SK-N-SH (cell line): ENCODE measurements around the gene SARS2. TPM values are rescaled to one million over a fixed set of nuclear protein-coding genes. Genes with fewer than 3 reads are reported as not detected.

Experiments
- CTCF ChIA-PET: fragments of 300-600, 350-600 bp; formaldehyde crosslinking; extraction: SDS; loops from one replicate; lab custom pipeline; 2021; lab: Yijun Ruan, JAX
- POLR2A ChIA-PET: fragments of 350-600 bp; sonication (Branson Sonifier 250); formaldehyde crosslinking; extraction: SDS; loops from one replicate; lab custom pipeline; 2020; ENCODE audit warnings: antibody characterized with exemption, inconsistent platforms; lab: Yijun Ruan, JAX
- DNase-seq: peaks from one replicate; pipeline ENCODE4 v3.0.0; 2012
- H2AFZ ChIP-seq: fragments of 200-600 bp; sonication (generic); 2 replicates; pipeline ENCODE4 v1.8.1; 2016; ENCODE audit warnings: antibody characterized with exemption, mild to moderate bottlenecking, low read depth
- H3F3A ChIP-seq: fragments of 200-600 bp; sonication (generic); replicated peaks from 2 replicates; pipeline ENCODE3; 2016; ENCODE audit warnings: antibody characterized with exemption, mild to moderate bottlenecking; ENCODE audit not compliant: insufficient read depth
- H3K27ac ChIP-seq, 2 experiments: fragments of 200-500 bp in 1 of 2; fragments of 200-600 bp in 1 of 2; sonication (Bioruptor generic) in 1 of 2; sonication (generic), shearing (Covaris generic) in 1 of 2; 2 replicates each; pipeline versions ENCODE4 v1.5.1 to v1.6.1; 2014 to 2016; ENCODE audit warnings: low read depth in 2 of 2, inconsistent platforms in 1 of 2, low read length in 1 of 2, mild to moderate bottlenecking in 1 of 2, mixed read lengths in 1 of 2
- H3K27me3 ChIP-seq: fragments of 200-600 bp; sonication (generic), shearing (Covaris generic); 2 replicates; pipeline ENCODE4 v1.6.1; 2016; ENCODE audit warnings: mixed run types; ENCODE audit not compliant: insufficient read depth
- H3K36me3 ChIP-seq, 2 experiments: fragments of 200-500 bp in 1 of 2; fragments of 200-600 bp in 1 of 2; sonication (Bioruptor generic) in 1 of 2; sonication (generic) in 1 of 2; replicated peaks in 1 of 2; 2 replicates each; pipeline versions ENCODE3 to v1.5.1; 2014 to 2016; ENCODE audit warnings: low read length in 1 of 2, mild to moderate bottlenecking in 1 of 2; ENCODE audit not compliant: insufficient read depth in 2 of 2, control insufficient read depth in 1 of 2
- H3K4me1 ChIP-seq, 2 experiments: fragments of 200-500 bp in 1 of 2; fragments of 200-600 bp in 1 of 2; sonication (Bioruptor generic) in 1 of 2; sonication (generic), shearing (Covaris generic) in 1 of 2; 2 replicates each; pipeline versions ENCODE4 v1.5.1 to v1.6.1; 2014 to 2016; ENCODE audit warnings: low read depth in 1 of 2, low read length in 1 of 2, mixed run types in 1 of 2; ENCODE audit not compliant: insufficient read depth in 2 of 2, control insufficient read depth in 1 of 2
- H3K4me2 ChIP-seq: fragments of 200-600 bp; sonication (generic), shearing (Covaris generic); 2 replicates; pipeline ENCODE4 v1.6.1; 2017; ENCODE audit warnings: mixed run types
- H3K4me3 ChIP-seq, 2 experiments: fragments of 200-500 bp in 1 of 2; fragments of 200-600 bp in 1 of 2; sonication (Bioruptor generic) in 1 of 2; sonication (generic), shearing (Covaris generic) in 1 of 2; 2 replicates each; pipeline versions ENCODE4 v1.5.1 to v1.8.1; 2014 to 2016; ENCODE audit warnings: low read depth in 2 of 2, inconsistent platforms in 1 of 2, low read length in 1 of 2, mild to moderate bottlenecking in 1 of 2, mixed read lengths in 1 of 2, moderate library complexity in 1 of 2
- H3K79me2 ChIP-seq: fragments of 200-600 bp; sonication (generic); 2 replicates; pipeline ENCODE4 v1.8.1; 2017; ENCODE audit warnings: mild to moderate bottlenecking; ENCODE audit not compliant: insufficient read depth
- H3K9ac ChIP-seq: fragments of 200-600 bp; sonication (generic); 2 replicates; pipeline ENCODE4 v1.6.1; 2017; ENCODE audit warnings: mixed run types
- H3K9me2 ChIP-seq: fragments of 200-600 bp; sonication (generic); 2 replicates; pipeline ENCODE4 v1.6.1; 2017; ENCODE audit warnings: mixed run types
- H3K9me3 ChIP-seq: fragments of 200-600 bp; sonication (generic); 2 replicates; pipeline ENCODE4 v1.6.1; 2017; ENCODE audit warnings: mixed run types, mild to moderate bottlenecking, moderate library complexity
- H4K20me1 ChIP-seq: fragments of 200-600 bp; sonication (generic); 2 replicates; pipeline ENCODE4 v1.6.1; 2017; ENCODE audit warnings: mild to moderate bottlenecking, mixed run types; ENCODE audit not compliant: insufficient read depth
- ELF1 ChIP-seq: IDR thresholded peaks from 2 replicates; pipeline ENCODE4 v1.4.0; 2012
- EP300 ChIP-seq, 2 experiments: IDR thresholded peaks; 2 replicates each; pipeline versions ENCODE4 v1.4.0 to v1.6.1; 2012; ENCODE audit warnings: borderline replicate concordance in 1 of 2, low read depth in 1 of 2, low read length in 1 of 2
- EZH2phosphoT487 ChIP-seq: fragments of 200-600 bp; sonication (generic); IDR thresholded peaks from 2 replicates; pipeline ENCODE4 v1.6.1; 2017; ENCODE audit warnings: low read depth, mixed run types, mild to moderate bottlenecking, antibody characterized with exemption, moderate library complexity, borderline replicate concordance
- FOSL2 ChIP-seq: IDR thresholded peaks from 2 replicates; pipeline ENCODE4 v1.4.0; 2012; ENCODE audit warnings: low read depth, mild to moderate bottlenecking, moderate library complexity, borderline replicate concordance
- FOXM1 ChIP-seq: IDR thresholded peaks from 2 replicates; pipeline ENCODE4 v1.4.0; 2012; ENCODE audit warnings: low read depth, mild to moderate bottlenecking
- GATA2 ChIP-seq: sonication (generic); formaldehyde crosslinking; IDR thresholded peaks from 2 replicates; pipeline ENCODE4 v1.5.0; 2020; ENCODE audit warnings: mild to moderate bottlenecking, missing genetic modification reagents
- JUND ChIP-seq: IDR thresholded peaks from 2 replicates; pipeline ENCODE4 v1.4.0; 2012
- MXI1 ChIP-seq: IDR thresholded peaks from 2 replicates; pipeline ENCODE4 v1.6.1; 2012; ENCODE audit warnings: mild to moderate bottlenecking, low read depth, low read length, improper control_type of control experiment
- RAD21 ChIP-seq: IDR thresholded peaks from 2 replicates; pipeline ENCODE4 v1.6.1; 2012; ENCODE audit warnings: mild to moderate bottlenecking, low read length
- RCOR1 ChIP-seq: fragments of 150-350 bp; IDR thresholded peaks from 2 replicates; pipeline ENCODE4 v1.6.1; 2017; ENCODE audit warnings: antibody characterized with exemption, low read length
- SMC3 ChIP-seq: IDR thresholded peaks from 2 replicates; pipeline ENCODE4 v1.6.1; 2012; ENCODE audit warnings: low read depth, low read length, improper control_type of control experiment
- TCF12 ChIP-seq: IDR thresholded peaks from 2 replicates; pipeline ENCODE4 v1.4.0; 2012
- WGBS: methylation state at CpG from one replicate; pipeline ENCODE4 v1.1.6; 2017; ENCODE audit warnings: low lambda C conversion rate; 5-methylcytosine and 5-hydroxymethylcytosine counted together
- polyA plus RNA-seq, 3 experiments: library from polyadenylated mRNA; depleted of rRNA; stranded (reverse); fragments of >200 nt; gene quantifications; 2 replicates each; pipeline ENCODE4 v1.2.3, GENCODE V29; 2012
- TF ChIP-seq, protein P1 (sequence below): IDR thresholded peaks from 2 replicates; pipeline ENCODE4 v1.4.0; 2012; ENCODE audit warnings: low read depth
- TF ChIP-seq, protein P2 (sequence below): fragments of 150-350 bp; IDR thresholded peaks from 2 replicates; pipeline ENCODE4 v1.6.1; 2017; ENCODE audit warnings: antibody characterized with exemption, low read length, low read depth, borderline replicate concordance
- TF ChIP-seq, protein P3 (sequence below): IDR thresholded peaks from 2 replicates; pipeline ENCODE4 v1.4.0; 2012; ENCODE audit warnings: low read depth, borderline replicate concordance

The SARS2 gene
- polyA plus RNA-seq, 1 of the 3 experiments (the other 2 are of a cell fraction), result 36.5 TPM

DNA sequence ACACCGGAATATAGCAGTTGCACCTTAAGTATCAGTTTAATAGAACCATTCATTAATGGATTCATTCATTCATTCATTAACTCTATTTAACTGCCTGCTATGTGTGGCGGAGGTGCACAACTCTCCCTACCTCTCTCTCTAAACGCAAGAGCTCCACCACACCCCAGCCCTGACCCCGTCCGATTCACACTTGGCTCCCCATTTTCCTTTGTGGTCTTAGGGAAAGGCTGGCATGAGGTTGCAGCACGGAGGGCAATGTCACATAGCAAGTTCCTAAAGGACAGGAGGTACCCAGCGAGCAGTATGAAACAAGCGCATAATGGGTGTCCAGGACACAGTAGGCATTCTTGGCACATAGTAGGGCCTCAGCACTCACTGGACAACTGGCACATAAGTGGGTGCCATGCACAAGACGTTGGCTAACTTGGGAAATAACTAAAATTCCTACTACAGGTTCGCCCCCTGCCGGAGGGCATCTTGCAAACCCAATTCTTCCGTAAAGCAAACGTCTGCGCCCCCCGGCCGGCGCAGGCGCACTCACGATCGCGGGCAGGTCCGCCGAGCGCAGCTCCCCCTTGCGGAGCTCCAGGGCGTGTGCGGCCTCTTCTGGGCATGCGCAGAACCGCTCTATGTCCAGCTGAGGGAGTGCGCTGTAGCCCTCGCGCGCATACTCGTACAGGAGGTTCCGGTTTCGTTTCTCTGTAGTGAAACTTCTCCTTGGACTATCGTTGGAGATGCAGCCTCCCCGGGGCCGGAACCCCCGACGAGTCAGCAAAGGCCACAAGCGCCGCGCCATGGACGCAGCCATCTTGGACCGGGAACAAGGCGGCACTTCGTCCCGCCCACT lies at the start of gene SARS2 (continued):
- TF ChIP-seq, protein P1, sequence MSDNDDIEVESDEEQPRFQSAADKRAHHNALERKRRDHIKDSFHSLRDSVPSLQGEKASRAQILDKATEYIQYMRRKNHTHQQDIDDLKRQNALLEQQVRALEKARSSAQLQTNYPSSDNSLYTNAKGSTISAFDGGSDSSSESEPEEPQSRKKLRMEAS, result peak; percentile 35; the same call in 1 of the 2 replicates
- TF ChIP-seq RCOR1 (no peak), GATA2 (CRISPR knock-in tag) (no peak), JUND (no peak), RAD21 (peak; percentile 77), FOSL2 (no peak), MXI1 (no peak), EZH2phosphoT487 (no peak), EP300 (IDR thresholded peaks at IDR 0.05; ENCODE audit: borderline replicate concordance in 1 of 2, low read depth in 1 of 2, low read length in 1 of 2) (no peak)
- TF ChIP-seq, protein P2, sequence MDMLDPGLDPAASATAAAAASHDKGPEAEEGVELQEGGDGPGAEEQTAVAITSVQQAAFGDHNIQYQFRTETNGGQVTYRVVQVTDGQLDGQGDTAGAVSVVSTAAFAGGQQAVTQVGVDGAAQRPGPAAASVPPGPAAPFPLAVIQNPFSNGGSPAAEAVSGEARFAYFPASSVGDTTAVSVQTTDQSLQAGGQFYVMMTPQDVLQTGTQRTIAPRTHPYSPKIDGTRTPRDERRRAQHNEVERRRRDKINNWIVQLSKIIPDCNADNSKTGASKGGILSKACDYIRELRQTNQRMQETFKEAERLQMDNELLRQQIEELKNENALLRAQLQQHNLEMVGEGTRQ, result no peak
- TF ChIP-seq, protein P3, sequence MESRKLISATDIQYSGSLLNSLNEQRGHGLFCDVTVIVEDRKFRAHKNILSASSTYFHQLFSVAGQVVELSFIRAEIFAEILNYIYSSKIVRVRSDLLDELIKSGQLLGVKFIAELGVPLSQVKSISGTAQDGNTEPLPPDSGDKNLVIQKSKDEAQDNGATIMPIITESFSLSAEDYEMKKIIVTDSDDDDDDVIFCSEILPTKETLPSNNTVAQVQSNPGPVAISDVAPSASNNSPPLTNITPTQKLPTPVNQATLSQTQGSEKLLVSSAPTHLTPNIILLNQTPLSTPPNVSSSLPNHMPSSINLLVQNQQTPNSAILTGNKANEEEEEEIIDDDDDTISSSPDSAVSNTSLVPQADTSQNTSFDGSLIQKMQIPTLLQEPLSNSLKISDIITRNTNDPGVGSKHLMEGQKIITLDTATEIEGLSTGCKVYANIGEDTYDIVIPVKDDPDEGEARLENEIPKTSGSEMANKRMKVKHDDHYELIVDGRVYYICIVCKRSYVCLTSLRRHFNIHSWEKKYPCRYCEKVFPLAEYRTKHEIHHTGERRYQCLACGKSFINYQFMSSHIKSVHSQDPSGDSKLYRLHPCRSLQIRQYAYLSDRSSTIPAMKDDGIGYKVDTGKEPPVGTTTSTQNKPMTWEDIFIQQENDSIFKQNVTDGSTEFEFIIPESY, result no peak

DNA sequence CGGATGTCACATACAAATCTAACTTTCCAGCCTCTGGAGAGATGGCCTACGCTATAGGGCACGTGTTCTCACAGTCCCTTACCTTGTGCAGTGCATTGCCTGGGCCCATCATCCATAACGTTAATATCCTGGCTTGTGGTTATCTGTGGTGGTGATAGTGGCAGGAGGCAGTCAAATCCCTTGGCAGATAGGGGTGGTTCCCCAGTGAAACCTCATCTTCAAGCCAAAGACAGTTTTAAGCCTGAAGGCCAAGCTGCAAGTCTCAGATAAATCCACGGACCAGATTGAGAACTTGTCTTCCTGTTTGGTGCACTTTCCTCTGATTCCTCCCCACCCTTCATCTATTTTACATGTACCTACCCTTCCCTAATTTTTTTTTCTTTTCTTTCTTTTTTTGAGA lies 49.2 kb upstream of the SARS2 start:
- Histone ChIP-seq H3K4me2 (no peak overlapping the region), H3K36me3 (no peaks in the 10 kb centered on the region), H3K9me2 (no peaks in the 10 kb centered on the region), H3K4me3 (no peak overlapping the region), H3K9ac (no peak overlapping the region), H3K27ac (no peak overlapping the region), H3F3A (peaks cover 18% of the 10 kb centered on the region), H2AFZ (no peak overlapping the region), H3K79me2 (peaks cover 6% of the 10 kb centered on the region; the same call in 1 of the 2 replicates), H3K27me3 (no peaks in the 10 kb centered on the region), H3K4me1 (peaks cover 6 to 7% of the 10 kb centered on the region in 2 experiments), H3K9me3 (no peaks in the 10 kb centered on the region), H4K20me1 (no peaks in the 10 kb centered on the region)
- DNase-seq, result no peak
- WGBS, result 67% methylated on average over 4 of the region's 5 CpGs
- TF ChIP-seq SMC3 (no peak), RCOR1 (no peak), TCF12 (no peak), FOXM1 (no peak), ELF1 (no peak)
- POLR2A ChIA-PET, result no interaction called here
- CTCF ChIA-PET, result no interaction called here
